DOHH2 (cell line): Measurements from ENCODE around the gene DLGAP1.

ENCODE experiments used
- CTCF ChIP-seq: fragments of 200-600 bp; sonication (generic); IDR thresholded peaks from one replicate; pipeline ENCODE4 v1.5.1; 2014; ENCODE audit warnings: antibody characterized with exemption, mild to moderate bottlenecking, low read depth, low read length; ENCODE audit not compliant: poor library complexity, severe bottlenecking
- EZH2phosphoT487 ChIP-seq: fragments of 200-600 bp; sonication (generic); IDR thresholded peaks from 2 replicates; pipeline ENCODE4 v1.6.1; 2017; ENCODE audit warnings: borderline replicate concordance, mild to moderate bottlenecking, antibody characterized with exemption, low read length, moderate library complexity, mixed read lengths

- no peak for TF ChIP-seq CTCF
- TF ChIP-seq EZH2phosphoT487: no peak
Observed at GRCh38 chr18:3924455-3924854, 530.7 kb downstream of the DLGAP1 start.
